ENCODE data around the gene NOTCH2.

Gene NOTCH2

DNA sequence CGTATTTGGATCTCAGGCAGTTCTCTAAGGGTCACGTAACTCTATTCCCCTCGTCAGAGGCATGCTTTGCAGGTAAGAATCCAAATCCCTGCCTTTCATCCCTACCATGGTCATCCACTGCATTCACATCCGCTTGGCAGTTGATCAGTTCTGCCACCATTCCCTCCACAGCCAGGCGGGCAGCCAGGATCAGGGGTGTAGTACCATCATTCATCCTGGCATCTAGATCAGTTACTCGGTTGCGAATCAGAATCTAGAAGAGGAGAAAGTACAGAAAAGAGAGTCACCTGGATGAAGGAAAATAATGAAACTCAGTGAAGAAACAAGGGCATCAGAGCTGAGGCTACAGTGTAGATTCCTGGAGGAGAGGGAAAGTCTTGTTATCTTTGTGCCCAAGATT lies 151.2 kb downstream of the NOTCH2 start:
- DNase-seq: no peak
- Histone ChIP-seq H3K79me1 (ENCODE audit: low read length) (no peaks in the 10 kb centered on the region), H3K79me2 (ENCODE audit: control insufficient read depth, insufficient read depth, low read length, poor library complexity) (no peaks in the 10 kb centered on the region), H3K9ac (ENCODE audit: low read length) (no peak overlapping the region), H3K4ac (ENCODE audit: low read depth, low read length) (no peak overlapping the region), H4K12ac (ENCODE audit: low read depth, low read length) (no peak overlapping the region), H2BK5ac (ENCODE audit: low read depth, low read length, poor library complexity) (no peak overlapping the region), H3K4me2 (ENCODE audit: low read length) (no peak overlapping the region), H3K27ac (ENCODE audit: low read depth, low read length) (no peak overlapping the region), H4K91ac (ENCODE audit: low read depth, low read length) (no peak overlapping the region), H3K4me1 (ENCODE audit: control insufficient read depth in 1 of 2, insufficient read depth in 2 of 2, low read length in 2 of 2) (peaks cover 3 to 5% of the 10 kb centered on the region in 2 experiments), H3K36me3 (ENCODE audit: control insufficient read depth in 1 of 2, insufficient read depth in 2 of 2, low read length in 2 of 2) (peaks cover 32 to 50% of the 10 kb centered on the region in 2 experiments), H2BK120ac (ENCODE audit: insufficient read depth, low read length, poor library complexity) (no peak overlapping the region), H2BK12ac (ENCODE audit: low read length) (no peak overlapping the region), H3K23ac (ENCODE audit: low read length) (no peak overlapping the region), H3K4me3 (ENCODE audit: low read depth, low read length) (no peak overlapping the region), H3K9me3 (ENCODE audit: insufficient read depth, low read depth, low read length) (peaks cover 4% of the 10 kb centered on the region), H3K27me3 (ENCODE audit: insufficient read depth, low read length) (no peaks in the 10 kb centered on the region), H3K18ac (ENCODE audit: low read length) (no peak overlapping the region), H3K14ac (ENCODE audit: low read length) (no peak overlapping the region), H2AFZ (ENCODE audit: insufficient read depth, low read length, poor library complexity) (no peak overlapping the region), H4K8ac (ENCODE audit: low read depth, low read length) (no peak overlapping the region), H2AK5ac (ENCODE audit: low read length) (no peak overlapping the region)
- no CpG with 5 or more reads among the region's 7 CpGs for WGBS (ENCODE audit: extremely low coverage, insufficient coverage, insufficient read length)

DNA sequence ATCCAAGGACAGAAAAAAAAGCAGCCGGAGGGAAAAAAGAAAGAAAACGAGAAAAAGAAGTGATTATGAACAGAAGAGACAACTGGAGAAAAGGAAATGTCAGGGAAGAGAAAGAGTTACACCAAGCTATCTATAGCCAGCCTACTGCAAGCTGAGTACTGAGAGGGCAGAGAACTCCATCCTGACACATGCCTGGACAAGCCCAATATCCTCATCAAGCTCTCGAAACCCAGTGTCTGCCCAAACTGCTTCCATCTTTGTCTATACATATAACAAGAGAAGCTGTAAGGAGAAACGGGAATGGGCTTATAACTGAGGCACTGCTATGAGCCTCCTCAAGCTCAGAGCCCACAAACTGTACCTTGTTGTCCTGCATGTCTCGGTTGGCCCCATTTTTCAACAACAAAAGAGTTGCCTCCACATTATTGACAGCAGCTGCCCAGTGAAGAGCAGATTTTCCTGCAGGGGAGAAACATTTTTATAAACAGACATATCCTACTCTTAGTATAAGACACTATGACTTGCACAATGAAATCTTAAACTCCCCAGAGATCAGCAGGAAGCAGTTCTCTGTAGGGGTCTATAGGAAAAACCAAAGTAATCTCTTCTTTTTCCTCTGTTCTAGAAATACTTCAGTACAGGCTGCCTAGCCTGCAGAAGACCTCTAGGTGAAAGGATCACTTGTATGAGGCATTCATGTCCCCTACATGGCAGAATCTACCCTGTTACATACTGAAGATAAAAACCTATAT lies 152.0 kb downstream of the NOTCH2 start:
- H3K36me3 ChIP-seq (ENCODE audit: control insufficient read depth in 1 of 2, insufficient read depth in 2 of 2, low read length in 2 of 2): peaks cover 29 to 44% of the 10 kb centered on the region in 2 experiments
- H3K79me1 ChIP-seq (ENCODE audit: low read length): no peaks in the 10 kb centered on the region
- no peak overlapping the region for H2AK5ac ChIP-seq (ENCODE audit: low read length)
- H3K9me3 ChIP-seq (ENCODE audit: insufficient read depth, low read depth, low read length): peaks cover 4% of the 10 kb centered on the region
- H2BK12ac ChIP-seq (ENCODE audit: low read length): no peak overlapping the region
- no peak overlapping the region for H3K27ac ChIP-seq (ENCODE audit: low read depth, low read length)
- H3K23ac ChIP-seq (ENCODE audit: low read length): no peak overlapping the region
- no peak overlapping the region for H3K9ac ChIP-seq (ENCODE audit: low read length)
- H2AFZ ChIP-seq (ENCODE audit: insufficient read depth, low read length, poor library complexity): no peak overlapping the region
- no CpG with 5 or more reads among the region's 5 CpGs for WGBS (ENCODE audit: extremely low coverage, insufficient coverage, insufficient read length)
- no peak overlapping the region for H2BK120ac ChIP-seq (ENCODE audit: insufficient read depth, low read length, poor library complexity)
- no peak overlapping the region for H3K18ac ChIP-seq (ENCODE audit: low read length)
- no peak overlapping the region for H4K12ac ChIP-seq (ENCODE audit: low read depth, low read length)
- H3K27me3 ChIP-seq (ENCODE audit: insufficient read depth, low read length): no peaks in the 10 kb centered on the region
- H3K14ac ChIP-seq (ENCODE audit: low read length): no peak overlapping the region
- H4K8ac ChIP-seq (ENCODE audit: low read depth, low read length): no peak overlapping the region
- peaks cover 3 to 5% of the 10 kb centered on the region in 2 experiments for H3K4me1 ChIP-seq (ENCODE audit: control insufficient read depth in 1 of 2, insufficient read depth in 2 of 2, low read length in 2 of 2)
- no peak overlapping the region for H2BK5ac ChIP-seq (ENCODE audit: low read depth, low read length, poor library complexity)
- H4K91ac ChIP-seq (ENCODE audit: low read depth, low read length): peak overlapping the region; percentile 17
- H3K4me3 ChIP-seq (ENCODE audit: low read depth, low read length): no peak overlapping the region
- no peak overlapping the region for H3K4me2 ChIP-seq (ENCODE audit: low read length)
- no peaks in the 10 kb centered on the region for H3K79me2 ChIP-seq (ENCODE audit: control insufficient read depth, insufficient read depth, low read length, poor library complexity)
- H3K4ac ChIP-seq (ENCODE audit: low read depth, low read length): no peak overlapping the region
- DNase-seq: no peak

GRCh38 chr1:119915517-119915916 lies 153.9 kb downstream of the NOTCH2 start:
- H2AK5ac ChIP-seq (ENCODE audit: low read length): no peak overlapping the region
- no peak for DNase-seq
- WGBS (ENCODE audit: extremely low coverage, insufficient coverage, insufficient read length): no CpG with 5 or more reads among the region's 6 CpGs
- no peaks in the 10 kb centered on the region for H3K79me1 ChIP-seq (ENCODE audit: low read length)
- no peak overlapping the region for H2BK5ac ChIP-seq (ENCODE audit: low read depth, low read length, poor library complexity)
- no peak overlapping the region for H4K8ac ChIP-seq (ENCODE audit: low read depth, low read length)
- H4K91ac ChIP-seq (ENCODE audit: low read depth, low read length): no peak overlapping the region
- H3K9me3 ChIP-seq (ENCODE audit: insufficient read depth, low read depth, low read length): peaks cover 4% of the 10 kb centered on the region
- H3K9ac ChIP-seq (ENCODE audit: low read length): no peak overlapping the region
- H3K79me2 ChIP-seq (ENCODE audit: control insufficient read depth, insufficient read depth, low read length, poor library complexity): no peaks in the 10 kb centered on the region
- peaks cover 3 to 5% of the 10 kb centered on the region in 2 experiments for H3K4me1 ChIP-seq (ENCODE audit: control insufficient read depth in 1 of 2, insufficient read depth in 2 of 2, low read length in 2 of 2)
- no peak overlapping the region for H3K4me3 ChIP-seq (ENCODE audit: low read depth, low read length)
- no peak overlapping the region for H3K14ac ChIP-seq (ENCODE audit: low read length)
- H3K27ac ChIP-seq (ENCODE audit: low read depth, low read length): no peak overlapping the region
- H3K4me2 ChIP-seq (ENCODE audit: low read length): no peak overlapping the region
- no peak overlapping the region for H2BK120ac ChIP-seq (ENCODE audit: insufficient read depth, low read length, poor library complexity)
- no peaks in the 10 kb centered on the region for H3K27me3 ChIP-seq (ENCODE audit: insufficient read depth, low read length)
- no peak overlapping the region for H3K23ac ChIP-seq (ENCODE audit: low read length)
- no peak overlapping the region for H4K12ac ChIP-seq (ENCODE audit: low read depth, low read length)
- H3K18ac ChIP-seq (ENCODE audit: low read length): no peak overlapping the region
- no peak overlapping the region for H3K4ac ChIP-seq (ENCODE audit: low read depth, low read length)
- H2AFZ ChIP-seq (ENCODE audit: insufficient read depth, low read length, poor library complexity): no peak overlapping the region
- H3K36me3 ChIP-seq (ENCODE audit: control insufficient read depth in 1 of 2, insufficient read depth in 2 of 2, low read length in 2 of 2): peaks cover 25 to 35% of the 10 kb centered on the region in 2 experiments
- no peak overlapping the region for H2BK12ac ChIP-seq (ENCODE audit: low read length)

- Histone ChIP-seq H3K79me2 (ENCODE audit: control insufficient read depth, insufficient read depth, low read length, poor library complexity) (no peaks in the 10 kb centered on the region), H3K14ac (ENCODE audit: low read length) (no peak overlapping the region), H4K12ac (ENCODE audit: low read depth, low read length) (no peak overlapping the region), H3K27me3 (ENCODE audit: insufficient read depth, low read length) (no peaks in the 10 kb centered on the region), H3K4me3 (ENCODE audit: low read depth, low read length) (no peak overlapping the region), H3K18ac (ENCODE audit: low read length) (no peak overlapping the region), H4K91ac (ENCODE audit: low read depth, low read length) (no peak overlapping the region), H3K36me3 (ENCODE audit: control insufficient read depth in 1 of 2, insufficient read depth in 2 of 2, low read length in 2 of 2) (peaks cover 17 to 26% of the 10 kb centered on the region in 2 experiments), H2AK5ac (ENCODE audit: low read length) (no peak overlapping the region), H2AFZ (ENCODE audit: insufficient read depth, low read length, poor library complexity) (no peak overlapping the region), H2BK120ac (ENCODE audit: insufficient read depth, low read length, poor library complexity) (no peak overlapping the region), H3K4me1 (ENCODE audit: control insufficient read depth in 1 of 2, insufficient read depth in 2 of 2, low read length in 2 of 2) (peaks cover 3 to 5% of the 10 kb centered on the region in 2 experiments), H3K4ac (ENCODE audit: low read depth, low read length) (no peak overlapping the region), H3K23ac (ENCODE audit: low read length) (no peak overlapping the region), H3K9ac (ENCODE audit: low read length) (no peak overlapping the region), H3K4me2 (ENCODE audit: low read length) (no peak overlapping the region), H2BK12ac (ENCODE audit: low read length) (no peak overlapping the region), H2BK5ac (ENCODE audit: low read depth, low read length, poor library complexity) (no peak overlapping the region), H4K8ac (ENCODE audit: low read depth, low read length) (no peak overlapping the region), H3K79me1 (ENCODE audit: low read length) (no peaks in the 10 kb centered on the region), H3K27ac (ENCODE audit: low read depth, low read length) (no peak overlapping the region), H3K9me3 (ENCODE audit: insufficient read depth, low read depth, low read length) (peaks cover 4% of the 10 kb centered on the region)
- DNase-seq: no peak
- no CpG with 5 or more reads among the region's 1 CpG for WGBS (ENCODE audit: extremely low coverage, insufficient coverage, insufficient read length)
Measured at GRCh38 chr1:119914071-119914470, 155.4 kb downstream of the NOTCH2 start.

All from trophoblast cell (in vitro differentiated cells and primary cell).